IPS-18c (cell line): ENCODE results near the gene MTG2.
"Not testable (repeated sequence)": the region's sequence is repeated elsewhere in the genome, so short reads cannot be mapped to it uniquely, and the experiment has no call there.

Experiments used
- H3K4me3 ChIP-seq: 2 replicates; pipeline ENCODE4 v1.7.0; 2013; ENCODE audit warnings: low read depth, mild to moderate bottlenecking, low read length, moderate library complexity; ENCODE audit not compliant: insufficient read depth
- H3K9me3 ChIP-seq: one replicate; pipeline ENCODE4 v1.6.1; 2013; ENCODE audit warnings: mild to moderate bottlenecking, low read length, moderate library complexity; ENCODE audit not compliant: control insufficient read depth, insufficient read depth

Gene MTG2

DNA sequence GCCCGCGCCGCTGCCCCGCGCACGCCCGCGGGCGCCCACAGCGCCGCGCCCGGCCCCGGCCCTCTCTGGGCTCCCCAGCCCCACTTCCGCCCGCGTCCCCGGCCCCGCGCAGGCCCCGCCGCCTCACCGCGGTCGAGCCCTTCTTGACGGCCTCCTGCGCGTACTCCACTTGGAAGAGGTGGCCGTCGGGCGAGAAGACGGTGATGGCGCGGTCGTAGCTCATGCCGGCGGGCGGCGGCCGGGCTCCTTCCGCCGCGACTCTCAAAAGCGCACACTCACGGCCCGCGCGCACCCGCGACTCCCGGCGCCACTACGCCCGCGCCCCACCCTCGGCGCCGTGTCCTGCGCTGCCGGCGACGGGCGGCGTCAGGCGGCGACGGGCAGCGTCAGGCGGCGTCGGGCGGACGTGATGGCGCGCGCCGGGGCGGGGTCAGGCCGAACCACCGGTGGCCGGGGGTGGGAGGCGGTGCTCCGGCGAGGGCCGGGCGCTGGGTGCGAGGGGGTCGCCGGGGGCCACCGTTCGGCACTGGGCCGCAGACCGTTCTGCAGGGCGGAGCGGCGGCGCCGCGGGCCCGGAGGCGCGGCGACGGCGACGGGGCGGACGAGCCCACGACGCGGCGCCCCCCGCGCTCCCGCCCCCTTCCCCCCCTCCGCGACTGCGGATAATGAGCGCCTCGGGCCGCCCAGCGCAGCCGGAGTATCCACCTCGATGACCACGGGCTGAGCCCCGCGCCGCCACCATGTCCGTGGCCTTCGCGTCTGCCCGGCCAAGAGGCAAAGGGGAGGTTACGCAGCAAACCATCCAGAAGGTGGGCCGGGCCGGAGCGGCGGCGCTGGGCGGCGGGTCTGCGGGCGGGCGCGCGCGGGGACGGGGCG is 39.5 kb upstream of the MTG2 start, which contains the start of the genes PSMA7 and SS18L1:
Gene PSMA7 (minus strand): TSS at position 314 of the 876 bp plus-strand sequence. CDS start 91 bp downstream, at position 223.
Gene SS18L1 (plus strand): TSS at position 689 of the 876 bp plus-strand sequence. CDS start 52 bp downstream, at position 741.
- Histone ChIP-seq H3K4me3 (peak within 1 kb of the TSS; percentile 76), H3K9me3 (no peaks in the 10 kb centered on the region)

GRCh38 chr20:62143957-62144825 is 38.6 kb upstream of the MTG2 start:
- H3K4me3 ChIP-seq: peak overlapping the region; percentile 70
- H3K9me3 ChIP-seq: no peaks in the 10 kb centered on the region

DNA sequence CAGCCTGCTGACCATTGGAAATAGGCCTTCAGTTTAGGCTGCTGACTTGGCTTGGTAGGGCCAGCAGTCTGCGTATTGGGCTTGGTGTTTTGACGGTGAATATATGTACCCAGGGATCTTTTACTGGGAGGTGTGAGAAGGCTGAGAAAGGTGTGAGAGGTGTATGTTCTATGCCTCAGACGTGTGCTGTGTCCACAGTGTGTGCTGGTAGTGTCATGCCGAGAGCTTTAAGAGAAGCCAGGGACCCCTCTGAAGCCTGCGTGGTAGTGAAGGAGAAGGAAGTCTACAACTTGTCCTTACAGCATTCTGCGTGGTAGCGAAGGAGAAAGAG is 37.2 kb upstream of the MTG2 start:
- Histone ChIP-seq H3K9me3 (no peaks in the 10 kb centered on the region), H3K4me3 (no peak overlapping the region)

- Histone ChIP-seq H3K4me3 (no peak overlapping the region), H3K9me3 (no peaks in the 10 kb centered on the region)
Observed at GRCh38 chr20:62146019-62146755, 36.6 kb upstream of the MTG2 start.

GRCh38 chr20:62147125-62147524 is 35.7 kb upstream of the MTG2 start:
- Histone ChIP-seq H3K4me3 (no peak overlapping the region), H3K9me3 (no peaks in the 10 kb centered on the region)

DNA sequence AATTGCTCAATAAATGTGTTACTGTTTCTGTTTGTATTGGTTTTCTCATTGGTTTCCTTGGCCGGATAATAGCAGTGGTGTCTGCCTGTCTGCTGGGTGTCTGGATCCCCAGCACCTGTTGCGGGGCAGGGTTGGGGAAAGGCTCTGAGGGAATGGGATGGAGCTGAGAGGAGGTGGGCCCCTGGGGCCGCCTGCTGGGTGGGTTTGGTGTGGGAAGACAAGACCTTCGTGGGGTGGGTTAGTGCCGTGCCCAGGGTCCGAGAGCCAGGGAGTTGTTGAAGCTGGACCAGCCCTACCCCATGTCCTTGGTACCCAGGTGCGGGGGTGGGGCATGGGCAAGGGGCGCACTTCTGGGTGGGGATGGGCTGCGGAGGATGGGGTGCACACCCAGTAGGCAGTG is 35.3 kb upstream of the MTG2 start:
- Histone ChIP-seq H3K9me3 (no peaks in the 10 kb centered on the region), H3K4me3 (no peak overlapping the region)

DNA sequence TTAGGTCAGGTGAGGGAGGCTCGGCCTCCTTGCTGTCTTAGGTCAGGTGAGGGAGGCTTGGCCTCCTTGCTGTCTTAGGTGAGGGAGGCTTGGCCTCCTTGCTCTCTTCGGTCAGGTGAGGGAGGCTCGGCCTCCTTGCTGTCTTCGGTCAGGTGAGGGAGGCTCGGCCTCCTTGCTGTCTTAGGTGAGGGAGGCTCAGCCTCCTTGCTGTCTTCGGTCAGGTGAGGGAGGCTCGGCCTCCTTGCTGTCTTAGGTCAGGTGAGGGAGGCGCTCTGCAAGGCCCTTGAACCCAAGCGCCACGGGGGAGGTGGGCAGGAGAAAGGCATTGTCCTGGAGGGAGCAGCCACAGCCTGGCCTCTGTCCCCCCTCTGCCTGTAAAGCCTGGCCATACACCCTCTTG is 34.4 kb upstream of the MTG2 start:
- H3K4me3 ChIP-seq, H3K9me3 ChIP-seq: not testable (repeated sequence)

DNA sequence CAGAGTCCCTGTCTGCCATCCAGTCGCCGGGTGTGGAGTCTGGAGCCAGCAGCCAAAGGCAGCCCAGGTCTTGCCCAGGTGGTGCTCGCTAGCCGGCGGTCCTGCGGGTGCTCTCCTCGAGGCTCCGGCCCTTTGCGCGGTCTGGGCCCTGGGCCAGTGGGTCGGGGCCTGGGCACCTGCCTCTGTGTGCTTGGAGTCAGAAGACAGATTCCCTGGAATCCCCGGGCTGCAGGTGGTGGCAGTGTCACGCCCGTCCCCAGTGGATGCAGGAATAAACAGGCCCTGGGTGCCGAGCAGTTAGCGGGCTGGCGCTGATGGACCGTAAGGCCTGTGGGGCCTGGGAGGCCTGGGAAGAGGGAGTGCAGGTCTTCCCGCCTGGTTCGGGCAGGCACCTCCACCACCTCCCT is 33.9 kb upstream of the MTG2 start:
- H3K4me3 ChIP-seq: no peak overlapping the region
- H3K9me3 ChIP-seq: no peaks in the 10 kb centered on the region

GRCh38 chr20:62149532-62150309 is 33.1 kb upstream of the MTG2 start:
- Histone ChIP-seq H3K4me3 (no peak overlapping the region), H3K9me3 (no peaks in the 10 kb centered on the region)

DNA sequence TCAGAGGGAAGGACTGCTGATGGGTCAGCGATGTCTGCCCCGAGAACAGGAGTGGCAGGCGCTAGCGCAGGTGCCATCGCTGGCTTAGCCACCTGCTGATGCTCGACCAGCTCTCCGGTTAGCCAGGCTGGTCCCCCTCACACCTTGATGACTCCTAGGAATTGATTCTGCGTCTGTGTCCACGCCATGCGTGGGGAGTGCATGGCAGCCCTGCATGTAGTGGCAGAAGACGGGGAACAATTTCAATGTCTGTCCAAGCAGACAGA is 32.6 kb upstream of the MTG2 start:
- H3K4me3 ChIP-seq: no peak overlapping the region
- H3K9me3 ChIP-seq: no peaks in the 10 kb centered on the region

DNA sequence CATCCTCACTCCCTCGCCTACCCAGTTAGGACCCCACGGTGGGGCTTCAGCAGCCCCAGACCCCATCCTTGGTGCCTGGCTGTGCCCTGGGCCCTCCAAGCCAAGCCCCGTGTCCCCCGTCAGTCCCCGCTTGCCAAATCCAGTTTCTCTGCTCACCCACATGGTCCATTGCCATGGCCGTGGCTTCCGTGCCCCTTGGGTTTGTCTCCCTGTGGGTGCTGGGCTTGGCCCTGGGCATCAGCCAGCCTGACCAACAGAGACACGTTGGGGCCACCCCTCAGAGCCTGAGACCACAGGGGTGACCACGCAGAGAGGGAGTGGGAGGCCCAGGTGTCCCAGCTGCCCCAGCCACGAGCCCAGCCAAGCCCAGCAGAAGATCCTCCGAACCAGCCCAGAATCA is 31.6 kb upstream of the MTG2 start:
- Histone ChIP-seq H3K4me3 (no peak overlapping the region), H3K9me3 (no peaks in the 10 kb centered on the region)

GRCh38 chr20:62151835-62152364 is 30.9 kb upstream of the MTG2 start:
- Histone ChIP-seq H3K4me3 (no peak overlapping the region), H3K9me3 (no peaks in the 10 kb centered on the region)

- H3K9me3 ChIP-seq: no peaks in the 10 kb centered on the region
Observed at GRCh38 chr20:62155428-62156253, 27.2 kb upstream of the MTG2 start.

GRCh38 chr20:62156254-62156556 is 26.6 kb upstream of the MTG2 start:
- H3K9me3 ChIP-seq: no peaks in the 10 kb centered on the region
- no peak overlapping the region for H3K4me3 ChIP-seq

More at GRCh38 chr20:62155428-62156253, 27.2 kb upstream of the MTG2 start:
- no peak overlapping the region for H3K4me3 ChIP-seq

- Histone ChIP-seq H3K9me3 (no peaks in the 10 kb centered on the region), H3K4me3 (no peak overlapping the region)
Observed at GRCh38 chr20:62156592-62157386, 26.0 kb upstream of the MTG2 start.
